Endothelial cell of umbilical vein (primary cell): ENCODE data around the gene ORM2. TPM values are rescaled to one million over a fixed set of nuclear protein-coding genes. Genes with fewer than 3 reads are reported as not detected.

Experiments used
- BruUV-seq: library from RNA; stranded (reverse); fragments of 400-500 nt; replicated peaks from 2 replicates; lab custom pipeline; 2021; lab: Mats Ljungman, UMichigan
- CTCF ChIA-PET: fragments of 300-600, 350-600 bp; sonication (Branson Sonifier 250); formaldehyde crosslinking; loops from one replicate; lab custom pipeline; 2021; ENCODE audit warnings: antibody characterized with exemption, inconsistent platforms; lab: Charles Lee
- POLR2A ChIA-PET: fragments of 300-600, 350-600 bp; sonication (Branson Sonifier 250); formaldehyde crosslinking; loops from one replicate; lab custom pipeline; 2021; ENCODE audit warnings: antibody characterized with exemption, inconsistent platforms; lab: Charles Lee
- DNase-seq: peaks from one replicate; pipeline ENCODE4 v3.0.0-alpha.2; 2011; ENCODE audit warnings: low read depth, low spot score
- FAIRE-seq: peaks from 2 replicates; lab custom pipeline; 2011; peaks lifted over from hg19 to GRCh38; lab: Jason Lieb, UNC
- H2AFZ ChIP-seq: 2 replicates; pipeline ENCODE4 v1.6.0; 2012; ENCODE audit warnings: low read depth, low read length, control low read depth, inconsistent platforms
- H3K27ac ChIP-seq: 2 replicates; pipeline ENCODE4 v1.5.1; 2011; ENCODE audit warnings: low read depth, mild to moderate bottlenecking, control low read depth, low read length, moderate library complexity; ENCODE audit not compliant: insufficient read depth
- H3K27me3 ChIP-seq, 2 experiments: 2 replicates each; pipeline versions ENCODE4 v1.6.0 to v1.6.1; 2011; ENCODE audit warnings: low read length in 2 of 2, mixed read lengths in 1 of 2; ENCODE audit not compliant: control insufficient read depth in 2 of 2, insufficient read depth in 2 of 2
- H3K36me3 ChIP-seq, 2 experiments: 2 replicates in 1 of 2; 3 replicates in 1 of 2; pipeline ENCODE4 v1.5.1; 2011; ENCODE audit warnings: low read length in 2 of 2, mild to moderate bottlenecking in 1 of 2, moderate library complexity in 1 of 2; ENCODE audit not compliant: control insufficient read depth in 2 of 2, insufficient read depth in 2 of 2; ENCODE audit errors: extremely low read depth in 1 of 2
- H3K4me1 ChIP-seq: 3 replicates; pipeline ENCODE4 v1.5.1; 2011; ENCODE audit warnings: mild to moderate bottlenecking, low read length; ENCODE audit not compliant: control insufficient read depth, insufficient read depth; ENCODE audit errors: extremely low read depth
- H3K4me2 ChIP-seq: 2 replicates; pipeline ENCODE4 v1.6.1; 2011; ENCODE audit warnings: low read length, control low read depth, mixed read lengths; ENCODE audit not compliant: insufficient read depth
- H3K4me3 ChIP-seq, 3 experiments: fragments of 200-600 bp in 1 of 3; sonication (generic), shearing (Covaris generic) in 1 of 3; replicated peaks in 1 of 3; 2 replicates each; pipeline ENCODE4 v1.5.1; 2011 to 2016; ENCODE audit warnings: control low read depth in 3 of 3, low read length in 3 of 3, mild to moderate bottlenecking in 2 of 3, inconsistent platforms in 1 of 3, low read depth in 1 of 3, moderate library complexity in 1 of 3; ENCODE audit not compliant: insufficient read depth in 1 of 3
- H3K79me2 ChIP-seq: 2 replicates; pipeline ENCODE4 v1.6.0; 2012; ENCODE audit warnings: low read length, inconsistent platforms; ENCODE audit not compliant: control insufficient read depth, insufficient read depth
- H3K9ac ChIP-seq: replicated peaks from 2 replicates; pipeline ENCODE3; 2011; ENCODE audit warnings: low read length, control low read depth; ENCODE audit not compliant: insufficient read depth; ENCODE audit errors: extremely low read depth
- H3K9me1 ChIP-seq: replicated peaks from 3 replicates; pipeline ENCODE4 v1.6.0; 2011; ENCODE audit warnings: mild to moderate bottlenecking, low read length; ENCODE audit not compliant: control insufficient read depth, insufficient read depth; ENCODE audit errors: extremely low read depth
- H3K9me3 ChIP-seq: replicated peaks from 2 replicates; pipeline ENCODE4 v1.5.1; 2012; ENCODE audit warnings: low read length, inconsistent platforms; ENCODE audit not compliant: control insufficient read depth, insufficient read depth
- H4K20me1 ChIP-seq: replicated peaks from 2 replicates; pipeline ENCODE3; 2011; ENCODE audit warnings: mild to moderate bottlenecking, low read length; ENCODE audit not compliant: control insufficient read depth, insufficient read depth; ENCODE audit errors: extremely low read depth
- EZH2 ChIP-seq: IDR thresholded peaks from 2 replicates; pipeline ENCODE4 v1.6.1; 2012; ENCODE audit warnings: borderline replicate concordance, low read depth, mild to moderate bottlenecking, moderate library complexity, low read length, inconsistent platforms; ENCODE audit not compliant: severe bottlenecking
- FOS ChIP-seq: IDR thresholded peaks from 2 replicates; pipeline ENCODE4 v1.6.1; 2011; ENCODE audit warnings: mild to moderate bottlenecking, low read length, moderate library complexity, borderline replicate concordance; ENCODE audit not compliant: insufficient read depth
- GATA2 ChIP-seq: IDR thresholded peaks from 2 replicates; pipeline ENCODE4 v1.7.0; 2011; ENCODE audit warnings: low read depth, mild to moderate bottlenecking, moderate library complexity, mixed read lengths, low read length; ENCODE audit not compliant: insufficient read length, insufficient read depth
- JUN ChIP-seq: IDR thresholded peaks from 2 replicates; pipeline ENCODE4 v1.6.1; 2011; ENCODE audit warnings: borderline replicate concordance, low read depth; ENCODE audit not compliant: insufficient read length, insufficient read depth
- MAX ChIP-seq: IDR thresholded peaks from 2 replicates; pipeline ENCODE4 v1.6.1; 2011; ENCODE audit not compliant: insufficient read depth, insufficient read length
- MYC ChIP-seq: IDR thresholded peaks from one replicate; pipeline ENCODE4 v1.6.1; 2011; ENCODE audit warnings: mild to moderate bottlenecking, low read depth, low read length
- POLR2A ChIP-seq: IDR thresholded peaks from 2 replicates; pipeline ENCODE4 v1.6.1; 2012; ENCODE audit warnings: low read depth, mild to moderate bottlenecking, control low read depth, low read length
- POLR2AphosphoS5 ChIP-seq: IDR thresholded peaks from 2 replicates; pipeline ENCODE4 v1.6.1; 2012; ENCODE audit warnings: low read depth, mild to moderate bottlenecking, control low read depth, low read length, moderate library complexity; ENCODE audit not compliant: insufficient read depth
- dilution Hi-C: fragments of 300-500 bp; cut with MboI; formaldehyde crosslinking; loops from one replicate; pipeline ENCODE4 v1.15.0; 2019; ENCODE audit warnings: low sequenced_read_pairs; ENCODE audit not compliant: extremely low pct_ligation_motif_present
- intact Hi-C: fragments of 100-400 bp; cut with micrococcal nuclease; formaldehyde crosslinking; loops from one replicate; pipeline ENCODE4 v1.10.0; 2022
- polyA plus RNA-seq, 4 experiments: library from polyadenylated mRNA; depleted of rRNA in 3 of 4; stranded (reverse) in 3 of 4; unstranded in 1 of 4; fragments of >200 nt; gene quantifications; 2 replicates each; pipeline versions ENCODE4 v1.2.1 to v1.2.3, GENCODE V29; 2011 to 2012; ENCODE audit warnings: missing spikeins in 1 of 4
- total RNA-seq: library from RNA; stranded (reverse); gene quantifications from 2 replicates; pipeline ENCODE4 v1.2.3, GENCODE V29; 2021
- TF ChIP-seq, protein P1 (sequence below), 2 donors: IDR thresholded peaks; 1 replicate in 1 of 2; 2 replicates in 1 of 2; pipeline ENCODE4 v1.5.1; 2011; ENCODE audit warnings: low read length in 2 of 2, mild to moderate bottlenecking in 2 of 2, moderate library complexity in 2 of 2, control low read depth in 1 of 2, inconsistent platforms in 1 of 2, low read depth in 1 of 2; ENCODE audit not compliant: insufficient read depth in 1 of 2; ENCODE audit errors: extremely low read depth in 1 of 2

Gene ORM2
- total and polyA plus RNA-seq, 2 donors (not counting 3 experiments of a cell fraction or from before 2014, with no cell fraction given) = not detected

DNA sequence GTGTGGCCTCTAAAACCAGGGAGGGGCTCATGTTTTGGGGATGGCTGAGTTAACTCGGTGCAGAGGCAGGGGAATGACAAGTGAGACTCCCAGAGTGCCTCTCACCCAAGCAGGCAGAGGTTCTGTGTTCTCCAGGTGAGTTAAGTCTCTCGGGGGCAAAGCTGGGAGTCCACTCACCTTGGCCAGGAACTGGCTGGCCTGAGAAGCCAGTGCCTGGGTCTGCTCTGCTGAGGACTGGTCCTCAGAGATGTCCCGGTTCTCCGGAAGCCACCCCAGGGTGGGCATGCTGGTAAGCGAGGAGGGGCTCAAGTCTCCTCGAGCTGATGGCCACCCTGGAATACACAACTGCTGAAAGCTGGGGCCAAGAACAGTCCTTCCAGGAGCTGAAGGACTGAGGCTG lies 37.7 kb downstream of the ORM2 start:
- POLR2A ChIA-PET = no interaction called here

More for the DNA sequence above, 37.7 kb downstream of the ORM2 start:
- Histone ChIP-seq H3K27ac (no peak overlapping the region), H3K9me3 (no peaks in the 10 kb centered on the region), H3K4me3 (no peak overlapping the region), H3K4me2 (no peak overlapping the region), H3K27me3 (no peaks in the 10 kb centered on the region), H3K9me1 (no peaks in the 10 kb centered on the region), H4K20me1 (no peaks in the 10 kb centered on the region), H2AFZ (no peak overlapping the region), H3K9ac (no peak overlapping the region), H3K79me2 (no peaks in the 10 kb centered on the region), H3K4me1 (peaks cover 9% of the 10 kb centered on the region), H3K36me3 (peaks cover 4 to 26% of the 10 kb centered on the region in 2 experiments)
- CTCF ChIA-PET = no interaction called here
- TF ChIP-seq MAX (no peak), POLR2A (no peak), EZH2 (no peak), FOS (no peak), MYC (no peak), GATA2 (no peak), JUN (no peak), POLR2AphosphoS5 (no peak)
- TF ChIP-seq, protein P1, sequence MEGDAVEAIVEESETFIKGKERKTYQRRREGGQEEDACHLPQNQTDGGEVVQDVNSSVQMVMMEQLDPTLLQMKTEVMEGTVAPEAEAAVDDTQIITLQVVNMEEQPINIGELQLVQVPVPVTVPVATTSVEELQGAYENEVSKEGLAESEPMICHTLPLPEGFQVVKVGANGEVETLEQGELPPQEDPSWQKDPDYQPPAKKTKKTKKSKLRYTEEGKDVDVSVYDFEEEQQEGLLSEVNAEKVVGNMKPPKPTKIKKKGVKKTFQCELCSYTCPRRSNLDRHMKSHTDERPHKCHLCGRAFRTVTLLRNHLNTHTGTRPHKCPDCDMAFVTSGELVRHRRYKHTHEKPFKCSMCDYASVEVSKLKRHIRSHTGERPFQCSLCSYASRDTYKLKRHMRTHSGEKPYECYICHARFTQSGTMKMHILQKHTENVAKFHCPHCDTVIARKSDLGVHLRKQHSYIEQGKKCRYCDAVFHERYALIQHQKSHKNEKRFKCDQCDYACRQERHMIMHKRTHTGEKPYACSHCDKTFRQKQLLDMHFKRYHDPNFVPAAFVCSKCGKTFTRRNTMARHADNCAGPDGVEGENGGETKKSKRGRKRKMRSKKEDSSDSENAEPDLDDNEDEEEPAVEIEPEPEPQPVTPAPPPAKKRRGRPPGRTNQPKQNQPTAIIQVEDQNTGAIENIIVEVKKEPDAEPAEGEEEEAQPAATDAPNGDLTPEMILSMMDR (IDR thresholded peaks at IDR 0.05; ENCODE audit: extremely low read depth in 1 of 2, insufficient read depth in 1 of 2, low read depth in 1 of 2, low read length in 2 of 2) = no peak
- dilution Hi-C loops (no loop called here), intact Hi-C loops (no loop called here)
- BruUV-seq = no TSS peak
- DNase-seq = no peak
- no peak for FAIRE-seq
